Tibial nerve (tissue), 3 donors: ENCODE measurements around the gene NPY5R.

Experiments
- EP300 ChIP-seq, 2 donors: sonication (generic); formaldehyde crosslinking; IDR thresholded peaks; one replicate each; pipeline ENCODE4 v1.6.1; 2017; ENCODE audit warnings: antibody characterized with exemption in 2 of 2, mild to moderate bottlenecking in 1 of 2
- POLR2A ChIP-seq, 2 donors: fragments of 450-650 bp; IDR thresholded peaks; one replicate each; pipeline ENCODE4 v1.6.1; 2017; ENCODE audit warnings: antibody characterized with exemption in 2 of 2, mild to moderate bottlenecking in 2 of 2, moderate library complexity in 2 of 2

DNA sequence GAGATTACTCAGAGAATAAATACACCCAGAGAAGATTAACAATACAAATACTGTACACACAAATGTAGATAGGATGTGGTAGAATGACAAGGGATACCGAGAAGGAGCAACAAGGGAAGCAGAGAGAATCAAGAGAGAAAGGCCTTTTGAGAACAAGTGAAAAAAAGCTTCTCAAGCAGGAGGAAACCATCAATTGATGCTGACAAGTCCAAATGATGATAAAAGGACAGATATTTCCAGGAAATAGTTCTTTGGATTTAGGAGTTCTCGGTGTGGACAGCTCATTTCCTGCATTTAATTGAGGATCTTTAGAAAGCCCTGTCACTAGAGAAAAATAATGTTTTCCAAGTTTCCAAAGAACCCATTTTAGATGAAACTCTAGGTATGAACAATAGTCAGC is 48.1 kb downstream of the NPY5R start:
- TF ChIP-seq EP300 (IDR thresholded peaks at IDR 0.05) (no peak), POLR2A (IDR thresholded peaks at IDR 0.05) (no peak)
